Thoracic aorta (tissue), 2 donors: Measurements from ENCODE around the gene IRAK3. TPM values are rescaled to one million over a fixed set of nuclear protein-coding genes. Genes with fewer than 3 reads are reported as not detected.

Experiments
- ATAC-seq: fragments of 150-250 bp; one replicate; pipeline ENCODE4 v1.8.0; 2017; ENCODE audit warnings: low read depth; ENCODE audit not compliant: insufficient number of reproducible peaks, low FRiP score
- DNase-seq: peaks from one replicate; pipeline ENCODE4 v3.0.0-alpha.2; 2020; ENCODE audit warnings: low spot score
- H3K27ac ChIP-seq, 2 donors: fragments of 200-600 bp; sonication (generic); 1 replicate in 1 of 2; 2 replicates in 1 of 2; pipeline ENCODE4 v1.5.1; 2016; ENCODE audit warnings: mild to moderate bottlenecking in 2 of 2, moderate library complexity in 2 of 2
- H3K27me3 ChIP-seq: fragments of 200-600 bp; sonication (generic); replicated peaks from 2 replicates; pipeline ENCODE4 v1.6.0; 2016; ENCODE audit warnings: mild to moderate bottlenecking; ENCODE audit not compliant: insufficient read depth
- H3K36me3 ChIP-seq: fragments of 200-600 bp; sonication (generic); one replicate; pipeline ENCODE4 v1.5.1; 2016
- H3K4me1 ChIP-seq, 2 donors: fragments of 200-600 bp; sonication (generic); 1 replicate in 1 of 2; 2 replicates in 1 of 2; pipeline versions ENCODE4 v1.5.1 to v1.6.0; 2016; ENCODE audit warnings: low read depth in 2 of 2, mild to moderate bottlenecking in 1 of 2; ENCODE audit not compliant: control insufficient read depth in 1 of 2
- H3K4me3 ChIP-seq: fragments of 200-600 bp; sonication (generic); 2 replicates; pipeline ENCODE4 v1.5.1; 2016; ENCODE audit warnings: mild to moderate bottlenecking
- H3K9me3 ChIP-seq: fragments of 200-600 bp; sonication (generic); 2 replicates; pipeline ENCODE4 v1.5.1; 2016
- total RNA-seq, 2 donors: library from RNA; depleted of rRNA; stranded (reverse); fragments of >200 nt; gene quantifications; one replicate each; pipeline versions ENCODE4 v1.1.0 to v1.2.3, GENCODE V29; 2016
- TF ChIP-seq, protein P1 (sequence below): fragments of 200-600 bp; sonication (generic); IDR thresholded peaks from one replicate; pipeline ENCODE4 v1.5.1; 2019; ENCODE audit warnings: antibody characterized with exemption

Gene IRAK3
- total RNA-seq, 2 donors from 2014 or later, result 29.8 to 67.9 TPM

GRCh38 chr12:66272650-66273049 is 83.6 kb downstream of the IRAK3 start:
- Histone ChIP-seq H3K4me1 (no peaks in the 10 kb centered on the region), H3K36me3 (no peaks in the 10 kb centered on the region), H3K9me3 (no peaks in the 10 kb centered on the region), H3K27me3 (no peaks in the 10 kb centered on the region), H3K27ac (no peak overlapping the region), H3K4me3 (no peak overlapping the region)
- TF ChIP-seq, protein P1, sequence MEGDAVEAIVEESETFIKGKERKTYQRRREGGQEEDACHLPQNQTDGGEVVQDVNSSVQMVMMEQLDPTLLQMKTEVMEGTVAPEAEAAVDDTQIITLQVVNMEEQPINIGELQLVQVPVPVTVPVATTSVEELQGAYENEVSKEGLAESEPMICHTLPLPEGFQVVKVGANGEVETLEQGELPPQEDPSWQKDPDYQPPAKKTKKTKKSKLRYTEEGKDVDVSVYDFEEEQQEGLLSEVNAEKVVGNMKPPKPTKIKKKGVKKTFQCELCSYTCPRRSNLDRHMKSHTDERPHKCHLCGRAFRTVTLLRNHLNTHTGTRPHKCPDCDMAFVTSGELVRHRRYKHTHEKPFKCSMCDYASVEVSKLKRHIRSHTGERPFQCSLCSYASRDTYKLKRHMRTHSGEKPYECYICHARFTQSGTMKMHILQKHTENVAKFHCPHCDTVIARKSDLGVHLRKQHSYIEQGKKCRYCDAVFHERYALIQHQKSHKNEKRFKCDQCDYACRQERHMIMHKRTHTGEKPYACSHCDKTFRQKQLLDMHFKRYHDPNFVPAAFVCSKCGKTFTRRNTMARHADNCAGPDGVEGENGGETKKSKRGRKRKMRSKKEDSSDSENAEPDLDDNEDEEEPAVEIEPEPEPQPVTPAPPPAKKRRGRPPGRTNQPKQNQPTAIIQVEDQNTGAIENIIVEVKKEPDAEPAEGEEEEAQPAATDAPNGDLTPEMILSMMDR, result no peak
- no peak for DNase-seq
- no peak for ATAC-seq

DNA sequence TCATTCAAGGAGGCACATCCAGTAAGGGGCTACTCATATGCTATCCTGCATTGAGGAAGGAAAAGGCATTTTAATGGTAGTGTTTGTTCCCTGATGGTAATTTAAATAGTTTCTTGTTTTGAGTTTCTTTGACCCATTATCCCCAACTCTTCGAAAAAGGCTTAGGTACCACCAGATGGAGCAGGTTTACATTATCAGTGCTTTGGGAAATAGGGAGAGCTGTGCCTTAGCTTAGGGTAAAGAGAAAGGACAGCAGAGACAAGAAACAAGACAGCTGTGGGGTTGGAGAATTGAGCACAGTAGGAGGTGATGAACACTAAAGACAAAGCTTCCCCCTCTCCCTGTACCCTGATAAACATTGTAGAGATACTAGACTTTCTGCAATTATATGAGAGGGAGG is 84.1 kb downstream of the IRAK3 start:
- no peak overlapping the region for H3K27ac ChIP-seq
- H3K27me3 ChIP-seq, result no peaks in the 10 kb centered on the region
- no peaks in the 10 kb centered on the region for H3K36me3 ChIP-seq
- TF ChIP-seq, protein P1, result no peak
- no peak overlapping the region for H3K4me3 ChIP-seq
- DNase-seq (no peak), ATAC-seq (no peak)
- H3K9me3 ChIP-seq, result no peaks in the 10 kb centered on the region
- H3K4me1 ChIP-seq, result no peaks in the 10 kb centered on the region

DNA sequence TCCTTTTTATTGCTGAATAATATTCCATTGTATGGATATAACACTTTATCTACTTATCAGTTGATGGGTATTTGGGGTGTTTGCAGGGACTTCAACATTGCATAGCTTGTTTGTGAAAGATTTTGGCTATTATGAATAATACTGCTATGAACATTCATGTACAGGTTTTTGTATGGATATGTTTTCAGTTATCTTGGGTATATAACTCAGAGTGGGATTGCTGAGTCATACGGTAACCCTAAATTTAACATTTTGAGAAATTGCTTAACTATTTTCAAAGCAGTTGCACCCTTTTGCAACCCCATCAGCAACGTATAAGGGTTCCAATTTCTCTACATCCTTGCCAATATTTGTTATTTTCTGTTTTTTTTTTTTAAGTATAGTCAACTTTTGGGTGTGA is 86.0 kb downstream of the IRAK3 start:
- no peak for DNase-seq
- no peaks in the 10 kb centered on the region for H3K27me3 ChIP-seq
- H3K4me1 ChIP-seq, result no peaks in the 10 kb centered on the region
- H3K27ac ChIP-seq, result no peak overlapping the region
- ATAC-seq, result no peak
- no peak overlapping the region for H3K4me3 ChIP-seq
- no peaks in the 10 kb centered on the region for H3K36me3 ChIP-seq
- H3K9me3 ChIP-seq, result no peaks in the 10 kb centered on the region
- TF ChIP-seq, protein P1, result no peak

DNA sequence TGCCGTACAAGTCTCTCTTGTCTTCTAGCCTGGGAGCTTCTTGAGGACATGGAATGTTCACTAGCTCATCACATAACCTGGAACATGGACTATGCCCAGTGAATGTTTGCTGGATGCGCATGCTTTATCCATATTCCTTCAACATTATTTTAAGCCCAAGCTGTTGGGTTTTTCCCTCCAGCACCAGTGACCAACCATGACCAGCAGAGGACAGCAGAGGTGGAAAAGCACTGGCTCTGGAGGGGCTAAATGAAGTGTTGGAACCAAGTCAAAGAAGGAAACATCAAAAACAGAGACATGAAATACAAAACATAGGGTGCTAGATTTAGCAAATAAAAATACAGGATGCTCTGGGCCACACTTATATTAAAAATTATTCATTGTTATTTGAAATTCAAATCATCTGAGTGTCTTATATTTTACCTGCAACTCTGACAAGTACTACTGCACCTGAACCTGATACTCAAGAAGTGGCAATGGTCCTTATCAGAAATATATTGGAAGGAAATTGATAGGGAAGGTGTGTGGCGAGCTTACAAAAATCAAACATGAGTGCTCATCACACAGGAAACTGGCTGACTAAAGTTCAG is 90.2 kb downstream of the IRAK3 start:
- H3K4me3 ChIP-seq, result no peak overlapping the region
- H3K9me3 ChIP-seq, result no peaks in the 10 kb centered on the region
- H3K27ac ChIP-seq, result no peak overlapping the region
- no peaks in the 10 kb centered on the region for H3K4me1 ChIP-seq
- TF ChIP-seq, protein P1, result no peak
- DNase-seq (no peak), ATAC-seq (no peak)
- no peaks in the 10 kb centered on the region for H3K36me3 ChIP-seq
- no peaks in the 10 kb centered on the region for H3K27me3 ChIP-seq

DNA sequence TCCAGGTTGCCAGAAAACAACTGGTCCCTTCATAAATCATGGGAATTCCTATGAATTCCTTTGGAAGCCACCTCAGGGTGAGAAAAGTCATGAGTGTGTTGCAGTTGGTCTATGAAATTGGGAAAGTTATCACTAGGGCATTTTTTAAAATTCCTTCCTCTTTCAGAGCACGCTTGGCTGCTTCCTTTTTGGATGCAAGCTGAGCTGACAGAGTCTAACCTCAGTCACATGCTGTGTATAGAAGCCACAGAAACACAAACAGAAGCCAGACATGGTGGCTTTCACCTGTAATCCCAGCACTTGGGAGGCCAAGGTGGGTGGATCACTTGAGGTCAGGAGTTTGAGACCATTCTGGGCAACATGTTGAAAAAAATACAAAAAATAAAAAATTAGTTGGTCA is 91.5 kb downstream of the IRAK3 start:
- DNase-seq (no peak), ATAC-seq (no peak)
- Histone ChIP-seq H3K27me3 (no peaks in the 10 kb centered on the region), H3K36me3 (no peaks in the 10 kb centered on the region), H3K27ac (no peak overlapping the region), H3K4me1 (no peaks in the 10 kb centered on the region), H3K4me3 (no peak overlapping the region), H3K9me3 (no peaks in the 10 kb centered on the region)
- TF ChIP-seq, protein P1, result no peak
